SK-N-SH (cell line): ENCODE data around the gene FJX1. TPM values are rescaled to one million over a fixed set of nuclear protein-coding genes. Genes with fewer than 3 reads are reported as not detected.

Experiments
- CTCF ChIA-PET: fragments of 300-600, 350-600 bp; formaldehyde crosslinking; extraction: SDS; loops from one replicate; lab custom pipeline; 2021; lab: Yijun Ruan, JAX
- POLR2A ChIA-PET: fragments of 350-600 bp; sonication (Branson Sonifier 250); formaldehyde crosslinking; extraction: SDS; loops from one replicate; lab custom pipeline; 2020; ENCODE audit warnings: antibody characterized with exemption, inconsistent platforms; lab: Yijun Ruan, JAX
- DNase-seq: peaks from one replicate; pipeline ENCODE4 v3.0.0; 2012
- H2AFZ ChIP-seq: fragments of 200-600 bp; sonication (generic); 2 replicates; pipeline ENCODE4 v1.8.1; 2016; ENCODE audit warnings: antibody characterized with exemption, mild to moderate bottlenecking, low read depth
- H3F3A ChIP-seq: fragments of 200-600 bp; sonication (generic); replicated peaks from 2 replicates; pipeline ENCODE3; 2016; ENCODE audit warnings: antibody characterized with exemption, mild to moderate bottlenecking; ENCODE audit not compliant: insufficient read depth
- H3K27ac ChIP-seq, 2 experiments: fragments of 200-500 bp in 1 of 2; fragments of 200-600 bp in 1 of 2; sonication (Bioruptor generic) in 1 of 2; sonication (generic), shearing (Covaris generic) in 1 of 2; 2 replicates each; pipeline versions ENCODE4 v1.5.1 to v1.6.1; 2014 to 2016; ENCODE audit warnings: low read depth in 2 of 2, inconsistent platforms in 1 of 2, low read length in 1 of 2, mild to moderate bottlenecking in 1 of 2, mixed read lengths in 1 of 2
- H3K27me3 ChIP-seq: fragments of 200-600 bp; sonication (generic), shearing (Covaris generic); 2 replicates; pipeline ENCODE4 v1.6.1; 2016; ENCODE audit warnings: mixed run types; ENCODE audit not compliant: insufficient read depth
- H3K36me3 ChIP-seq, 2 experiments: fragments of 200-500 bp in 1 of 2; fragments of 200-600 bp in 1 of 2; sonication (Bioruptor generic) in 1 of 2; sonication (generic) in 1 of 2; replicated peaks in 1 of 2; 2 replicates each; pipeline versions ENCODE3 to v1.5.1; 2014 to 2016; ENCODE audit warnings: low read length in 1 of 2, mild to moderate bottlenecking in 1 of 2; ENCODE audit not compliant: insufficient read depth in 2 of 2, control insufficient read depth in 1 of 2
- H3K4me1 ChIP-seq, 2 experiments: fragments of 200-500 bp in 1 of 2; fragments of 200-600 bp in 1 of 2; sonication (Bioruptor generic) in 1 of 2; sonication (generic), shearing (Covaris generic) in 1 of 2; 2 replicates each; pipeline versions ENCODE4 v1.5.1 to v1.6.1; 2014 to 2016; ENCODE audit warnings: low read depth in 1 of 2, low read length in 1 of 2, mixed run types in 1 of 2; ENCODE audit not compliant: insufficient read depth in 2 of 2, control insufficient read depth in 1 of 2
- H3K4me2 ChIP-seq: fragments of 200-600 bp; sonication (generic), shearing (Covaris generic); 2 replicates; pipeline ENCODE4 v1.6.1; 2017; ENCODE audit warnings: mixed run types
- H3K4me3 ChIP-seq, 2 experiments: fragments of 200-500 bp in 1 of 2; fragments of 200-600 bp in 1 of 2; sonication (Bioruptor generic) in 1 of 2; sonication (generic), shearing (Covaris generic) in 1 of 2; 2 replicates each; pipeline versions ENCODE4 v1.5.1 to v1.8.1; 2014 to 2016; ENCODE audit warnings: low read depth in 2 of 2, inconsistent platforms in 1 of 2, low read length in 1 of 2, mild to moderate bottlenecking in 1 of 2, mixed read lengths in 1 of 2, moderate library complexity in 1 of 2
- H3K79me2 ChIP-seq: fragments of 200-600 bp; sonication (generic); 2 replicates; pipeline ENCODE4 v1.8.1; 2017; ENCODE audit warnings: mild to moderate bottlenecking; ENCODE audit not compliant: insufficient read depth
- H3K9ac ChIP-seq: fragments of 200-600 bp; sonication (generic); 2 replicates; pipeline ENCODE4 v1.6.1; 2017; ENCODE audit warnings: mixed run types
- H3K9me2 ChIP-seq: fragments of 200-600 bp; sonication (generic); 2 replicates; pipeline ENCODE4 v1.6.1; 2017; ENCODE audit warnings: mixed run types
- H3K9me3 ChIP-seq: fragments of 200-600 bp; sonication (generic); 2 replicates; pipeline ENCODE4 v1.6.1; 2017; ENCODE audit warnings: mixed run types, mild to moderate bottlenecking, moderate library complexity
- H4K20me1 ChIP-seq: fragments of 200-600 bp; sonication (generic); 2 replicates; pipeline ENCODE4 v1.6.1; 2017; ENCODE audit warnings: mild to moderate bottlenecking, mixed run types; ENCODE audit not compliant: insufficient read depth
- EP300 ChIP-seq, 2 experiments: IDR thresholded peaks; 2 replicates each; pipeline versions ENCODE4 v1.4.0 to v1.6.1; 2012; ENCODE audit warnings: borderline replicate concordance in 1 of 2, low read depth in 1 of 2, low read length in 1 of 2
- FOSL2 ChIP-seq: IDR thresholded peaks from 2 replicates; pipeline ENCODE4 v1.4.0; 2012; ENCODE audit warnings: low read depth, mild to moderate bottlenecking, moderate library complexity, borderline replicate concordance
- FOXJ3 ChIP-seq: sonication (generic); formaldehyde crosslinking; IDR thresholded peaks from 2 replicates; pipeline ENCODE4 v1.5.1; 2020; ENCODE audit warnings: mild to moderate bottlenecking, missing genetic modification reagents
- GATA2 ChIP-seq: sonication (generic); formaldehyde crosslinking; IDR thresholded peaks from 2 replicates; pipeline ENCODE4 v1.5.0; 2020; ENCODE audit warnings: mild to moderate bottlenecking, missing genetic modification reagents
- JUND ChIP-seq: IDR thresholded peaks from 2 replicates; pipeline ENCODE4 v1.4.0; 2012
- MXI1 ChIP-seq: IDR thresholded peaks from 2 replicates; pipeline ENCODE4 v1.6.1; 2012; ENCODE audit warnings: mild to moderate bottlenecking, low read depth, low read length, improper control_type of control experiment
- POLR2AphosphoS5 ChIP-seq: IDR thresholded peaks from 2 replicates; pipeline ENCODE4 v1.6.1; 2012; ENCODE audit warnings: low read depth, low read length
- RAD21 ChIP-seq: IDR thresholded peaks from 2 replicates; pipeline ENCODE4 v1.6.1; 2012; ENCODE audit warnings: mild to moderate bottlenecking, low read length
- RCOR1 ChIP-seq: fragments of 150-350 bp; IDR thresholded peaks from 2 replicates; pipeline ENCODE4 v1.6.1; 2017; ENCODE audit warnings: antibody characterized with exemption, low read length
- RFX5 ChIP-seq: IDR thresholded peaks from 2 replicates; pipeline ENCODE4 v1.6.1; 2012; ENCODE audit warnings: mild to moderate bottlenecking, improper control_type of control experiment, low read length
- SIN3A ChIP-seq: IDR thresholded peaks from 2 replicates; pipeline ENCODE4 v1.6.1; 2012; ENCODE audit warnings: low read depth, mild to moderate bottlenecking, low read length, moderate library complexity, borderline replicate concordance
- SMC3 ChIP-seq: IDR thresholded peaks from 2 replicates; pipeline ENCODE4 v1.6.1; 2012; ENCODE audit warnings: low read depth, low read length, improper control_type of control experiment
- TCF12 ChIP-seq: IDR thresholded peaks from 2 replicates; pipeline ENCODE4 v1.4.0; 2012
- whole genome bisulfite sequencing: methylation state at CpG from one replicate; pipeline ENCODE4 v1.1.6; 2017; ENCODE audit warnings: low lambda C conversion rate; 5-methylcytosine and 5-hydroxymethylcytosine counted together
- polyA plus RNA-seq, 3 experiments: library from polyadenylated mRNA; depleted of rRNA; stranded (reverse); fragments of >200 nt; gene quantifications; 2 replicates each; pipeline ENCODE4 v1.2.3, GENCODE V29; 2012
- TF ChIP-seq, protein P1 (sequence below): fragments of 150-350 bp; IDR thresholded peaks from 2 replicates; pipeline ENCODE4 v1.6.1; 2017; ENCODE audit warnings: antibody characterized with exemption, low read length, low read depth, borderline replicate concordance
- TF ChIP-seq, protein P2 (sequence below): IDR thresholded peaks from 2 replicates; pipeline ENCODE4 v1.6.1; 2012; ENCODE audit warnings: mild to moderate bottlenecking, low read depth, low read length, moderate library complexity
- TF ChIP-seq, protein P3 (sequence below): fragments of 150-350 bp; IDR thresholded peaks from 2 replicates; pipeline ENCODE4 v1.6.1; 2016; ENCODE audit warnings: mild to moderate bottlenecking, low read depth, low read length
- TF ChIP-seq, protein P4 (sequence below): IDR thresholded peaks from 2 replicates; pipeline ENCODE4; 2012
- TF ChIP-seq, protein P5 (sequence below): IDR thresholded peaks from 2 replicates; pipeline ENCODE4 v1.4.0; 2012; ENCODE audit warnings: low read depth, borderline replicate concordance

The FJX1 gene
- polyA plus RNA-seq, 1 of the 3 experiments (the other 2 are of a cell fraction), result 34.5 TPM

DNA sequence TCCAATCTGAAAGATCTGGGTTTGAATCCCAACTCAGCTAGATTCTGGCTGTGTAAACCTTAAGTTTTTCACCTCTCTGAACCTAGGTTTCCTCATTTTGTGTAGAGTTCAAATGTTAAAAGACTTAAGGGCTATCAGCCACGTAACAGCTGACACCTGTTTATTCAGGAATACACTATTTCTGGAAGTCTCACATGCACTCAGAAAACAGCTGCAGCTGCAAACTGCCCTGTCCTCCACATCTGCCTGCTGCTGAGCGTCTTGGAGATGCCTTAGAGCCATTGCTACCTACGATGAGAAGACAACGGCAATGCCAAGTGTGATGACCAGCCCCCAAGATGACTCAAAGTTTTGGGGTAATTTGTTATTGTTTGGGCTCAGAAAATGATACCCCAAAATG lies 37.6 kb downstream of the FJX1 start:
- CTCF ChIA-PET, result no interaction called here
- no peaks in the 10 kb centered on the region; a peak in 1 of 4 replicates for H3K4me1 ChIP-seq
- TF ChIP-seq EP300 (IDR thresholded peaks at IDR 0.05; ENCODE audit: borderline replicate concordance in 1 of 2, low read depth in 1 of 2, low read length in 1 of 2), result no peak
- TF ChIP-seq RFX5, result no peak
- TF ChIP-seq SMC3, result no peak
- TF ChIP-seq JUND, result no peak
- no peak for TF ChIP-seq POLR2AphosphoS5
- no peak for TF ChIP-seq FOXJ3 (CRISPR knock-in tag)
- no peak for TF ChIP-seq TCF12
- TF ChIP-seq GATA2 (CRISPR knock-in tag), result no peak
- TF ChIP-seq RCOR1, result no peak
- no peak for TF ChIP-seq SIN3A
- TF ChIP-seq, protein P1, sequence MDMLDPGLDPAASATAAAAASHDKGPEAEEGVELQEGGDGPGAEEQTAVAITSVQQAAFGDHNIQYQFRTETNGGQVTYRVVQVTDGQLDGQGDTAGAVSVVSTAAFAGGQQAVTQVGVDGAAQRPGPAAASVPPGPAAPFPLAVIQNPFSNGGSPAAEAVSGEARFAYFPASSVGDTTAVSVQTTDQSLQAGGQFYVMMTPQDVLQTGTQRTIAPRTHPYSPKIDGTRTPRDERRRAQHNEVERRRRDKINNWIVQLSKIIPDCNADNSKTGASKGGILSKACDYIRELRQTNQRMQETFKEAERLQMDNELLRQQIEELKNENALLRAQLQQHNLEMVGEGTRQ, result no peak
- TF ChIP-seq, protein P2, sequence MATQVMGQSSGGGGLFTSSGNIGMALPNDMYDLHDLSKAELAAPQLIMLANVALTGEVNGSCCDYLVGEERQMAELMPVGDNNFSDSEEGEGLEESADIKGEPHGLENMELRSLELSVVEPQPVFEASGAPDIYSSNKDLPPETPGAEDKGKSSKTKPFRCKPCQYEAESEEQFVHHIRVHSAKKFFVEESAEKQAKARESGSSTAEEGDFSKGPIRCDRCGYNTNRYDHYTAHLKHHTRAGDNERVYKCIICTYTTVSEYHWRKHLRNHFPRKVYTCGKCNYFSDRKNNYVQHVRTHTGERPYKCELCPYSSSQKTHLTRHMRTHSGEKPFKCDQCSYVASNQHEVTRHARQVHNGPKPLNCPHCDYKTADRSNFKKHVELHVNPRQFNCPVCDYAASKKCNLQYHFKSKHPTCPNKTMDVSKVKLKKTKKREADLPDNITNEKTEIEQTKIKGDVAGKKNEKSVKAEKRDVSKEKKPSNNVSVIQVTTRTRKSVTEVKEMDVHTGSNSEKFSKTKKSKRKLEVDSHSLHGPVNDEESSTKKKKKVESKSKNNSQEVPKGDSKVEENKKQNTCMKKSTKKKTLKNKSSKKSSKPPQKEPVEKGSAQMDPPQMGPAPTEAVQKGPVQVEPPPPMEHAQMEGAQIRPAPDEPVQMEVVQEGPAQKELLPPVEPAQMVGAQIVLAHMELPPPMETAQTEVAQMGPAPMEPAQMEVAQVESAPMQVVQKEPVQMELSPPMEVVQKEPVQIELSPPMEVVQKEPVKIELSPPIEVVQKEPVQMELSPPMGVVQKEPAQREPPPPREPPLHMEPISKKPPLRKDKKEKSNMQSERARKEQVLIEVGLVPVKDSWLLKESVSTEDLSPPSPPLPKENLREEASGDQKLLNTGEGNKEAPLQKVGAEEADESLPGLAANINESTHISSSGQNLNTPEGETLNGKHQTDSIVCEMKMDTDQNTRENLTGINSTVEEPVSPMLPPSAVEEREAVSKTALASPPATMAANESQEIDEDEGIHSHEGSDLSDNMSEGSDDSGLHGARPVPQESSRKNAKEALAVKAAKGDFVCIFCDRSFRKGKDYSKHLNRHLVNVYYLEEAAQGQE, result no peak
- no peak for TF ChIP-seq MXI1
- TF ChIP-seq RAD21, result no peak
- TF ChIP-seq, protein P3, sequence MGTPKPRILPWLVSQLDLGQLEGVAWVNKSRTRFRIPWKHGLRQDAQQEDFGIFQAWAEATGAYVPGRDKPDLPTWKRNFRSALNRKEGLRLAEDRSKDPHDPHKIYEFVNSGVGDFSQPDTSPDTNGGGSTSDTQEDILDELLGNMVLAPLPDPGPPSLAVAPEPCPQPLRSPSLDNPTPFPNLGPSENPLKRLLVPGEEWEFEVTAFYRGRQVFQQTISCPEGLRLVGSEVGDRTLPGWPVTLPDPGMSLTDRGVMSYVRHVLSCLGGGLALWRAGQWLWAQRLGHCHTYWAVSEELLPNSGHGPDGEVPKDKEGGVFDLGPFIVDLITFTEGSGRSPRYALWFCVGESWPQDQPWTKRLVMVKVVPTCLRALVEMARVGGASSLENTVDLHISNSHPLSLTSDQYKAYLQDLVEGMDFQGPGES, result no peak
- no peak for TF ChIP-seq FOSL2
- TF ChIP-seq, protein P4, sequence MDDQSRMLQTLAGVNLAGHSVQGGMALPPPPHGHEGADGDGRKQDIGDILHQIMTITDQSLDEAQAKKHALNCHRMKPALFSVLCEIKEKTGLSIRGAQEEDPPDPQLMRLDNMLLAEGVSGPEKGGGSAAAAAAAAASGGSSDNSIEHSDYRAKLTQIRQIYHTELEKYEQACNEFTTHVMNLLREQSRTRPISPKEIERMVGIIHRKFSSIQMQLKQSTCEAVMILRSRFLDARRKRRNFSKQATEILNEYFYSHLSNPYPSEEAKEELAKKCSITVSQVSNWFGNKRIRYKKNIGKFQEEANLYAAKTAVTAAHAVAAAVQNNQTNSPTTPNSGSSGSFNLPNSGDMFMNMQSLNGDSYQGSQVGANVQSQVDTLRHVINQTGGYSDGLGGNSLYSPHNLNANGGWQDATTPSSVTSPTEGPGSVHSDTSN, result no peak
- TF ChIP-seq, protein P5, sequence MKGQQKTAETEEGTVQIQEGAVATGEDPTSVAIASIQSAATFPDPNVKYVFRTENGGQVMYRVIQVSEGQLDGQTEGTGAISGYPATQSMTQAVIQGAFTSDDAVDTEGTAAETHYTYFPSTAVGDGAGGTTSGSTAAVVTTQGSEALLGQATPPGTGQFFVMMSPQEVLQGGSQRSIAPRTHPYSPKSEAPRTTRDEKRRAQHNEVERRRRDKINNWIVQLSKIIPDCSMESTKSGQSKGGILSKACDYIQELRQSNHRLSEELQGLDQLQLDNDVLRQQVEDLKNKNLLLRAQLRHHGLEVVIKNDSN, result no peak

More for the DNA sequence above, 37.6 kb downstream of the FJX1 start:
- no peaks in the 10 kb centered on the region for H3K79me2 ChIP-seq
- no peak overlapping the region for H3K4me2 ChIP-seq
- WGBS, result 77% methylated on average over 4 of the region's 4 CpGs
- no peak for DNase-seq
- no peak overlapping the region for H2AFZ ChIP-seq
- H4K20me1 ChIP-seq, result no peaks in the 10 kb centered on the region
- H3F3A ChIP-seq, result no peaks in the 10 kb centered on the region
- H3K4me3 ChIP-seq, result no peak overlapping the region
- H3K36me3 ChIP-seq, result no peaks in the 10 kb centered on the region
- H3K27me3 ChIP-seq, result no peaks in the 10 kb centered on the region
- no peak overlapping the region for H3K9ac ChIP-seq
- POLR2A ChIA-PET, result no interaction called here
- no peak overlapping the region for H3K27ac ChIP-seq
- H3K9me3 ChIP-seq, result no peaks in the 10 kb centered on the region
- no peaks in the 10 kb centered on the region for H3K9me2 ChIP-seq
